GM19240 (cell line): ENCODE results near the gene UBAC1.
"Not testable (repeated sequence)": the region's sequence is repeated elsewhere in the genome, so short reads cannot be mapped to it uniquely, and the experiment has no call there.

Experiments
- DNase-seq: peaks from one replicate; pipeline ENCODE4 v3.0.0; 2011; ENCODE audit warnings: low spot score; ENCODE audit not compliant: insufficient read length

Gene UBAC1

DNA sequence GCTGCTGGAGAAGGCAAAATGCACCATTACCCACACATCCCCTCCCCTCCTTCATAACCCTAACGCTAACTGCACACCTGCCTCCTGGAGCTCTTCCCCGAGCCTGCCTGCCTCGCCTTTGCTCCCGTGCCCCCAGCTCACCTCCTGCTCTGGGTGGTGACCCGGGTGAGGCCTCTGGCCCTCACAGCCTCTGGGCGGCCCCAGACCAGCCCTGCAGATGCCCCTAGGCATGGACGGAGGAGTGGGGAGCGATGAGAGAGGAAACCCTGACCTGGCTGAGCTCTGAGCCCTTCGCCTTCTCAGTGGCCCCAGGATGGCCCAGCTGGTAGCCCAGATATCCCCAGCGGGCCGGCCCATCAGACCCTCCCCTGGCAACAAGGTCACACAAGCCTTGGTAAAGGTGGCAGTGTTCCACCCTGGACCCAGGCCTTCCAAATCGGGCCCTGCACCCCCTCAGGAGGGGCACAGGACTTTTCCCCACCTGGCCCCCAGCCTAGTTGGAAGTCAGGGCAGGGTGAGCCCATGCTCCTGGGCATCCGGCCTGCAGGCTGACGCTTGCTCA lies 39.3 kb downstream of the UBAC1 start:
- DNase-seq: no peak

DNA sequence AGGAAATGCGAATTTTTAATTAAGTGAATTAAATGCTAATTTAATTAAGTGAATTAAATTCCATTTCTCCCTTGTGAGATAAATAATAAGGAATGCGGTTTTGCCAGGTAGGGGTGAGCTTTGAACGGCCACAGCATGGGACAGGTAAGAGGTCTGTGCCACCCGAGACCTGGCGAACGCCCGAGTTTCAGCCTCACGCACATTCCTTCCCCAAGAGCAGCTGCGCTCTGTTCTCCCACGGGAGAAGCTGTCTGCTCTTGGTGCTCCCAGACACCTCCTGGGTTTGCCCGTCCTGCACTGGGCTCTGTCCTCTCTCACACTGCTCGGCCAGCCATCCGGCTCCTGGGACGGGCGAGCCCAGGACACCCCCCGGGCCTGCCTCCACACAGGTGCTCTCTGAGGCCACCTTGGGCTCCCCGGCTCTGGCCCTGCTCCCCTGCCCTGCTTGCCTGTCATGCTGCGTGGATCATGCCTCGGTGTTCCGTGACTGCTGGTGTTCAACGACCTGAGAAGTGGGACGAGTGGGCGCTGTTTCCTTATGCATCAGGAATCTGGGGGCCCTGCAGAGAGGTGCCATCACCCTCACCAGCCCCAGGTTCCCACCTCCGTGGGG lies 40.1 kb downstream of the UBAC1 start:
- DNase-seq: no peak

DNA sequence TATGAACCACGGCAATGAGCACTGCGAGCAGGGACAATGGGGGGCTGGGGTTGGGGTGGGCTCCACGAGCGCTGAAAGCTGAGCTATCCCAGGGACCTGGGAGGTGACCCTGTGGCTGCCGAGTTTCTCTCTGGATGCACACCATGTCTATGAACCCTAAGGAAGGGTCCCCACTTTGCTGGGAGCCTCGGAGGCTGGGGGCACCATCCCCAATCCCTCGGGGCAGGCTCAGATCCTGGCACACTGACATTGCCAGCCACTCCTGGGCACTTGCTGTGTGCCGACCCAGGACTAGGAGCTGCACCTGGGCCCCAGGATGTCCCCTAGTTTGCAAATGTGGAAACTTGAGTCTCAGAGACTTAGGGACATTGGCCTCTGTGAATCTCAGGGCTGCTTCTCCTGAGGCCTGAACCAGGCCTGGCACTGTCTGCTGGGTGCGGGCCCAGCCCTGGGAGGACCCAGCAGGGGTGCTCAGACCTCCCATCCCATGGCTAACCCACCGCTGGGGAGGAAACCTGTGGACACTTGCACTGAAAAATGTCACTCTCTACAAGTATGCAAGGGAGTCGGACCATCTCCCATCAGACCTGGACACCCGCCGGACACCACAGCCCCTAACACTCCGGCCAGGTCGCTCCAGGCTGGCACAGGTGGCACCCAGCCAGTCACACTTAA lies 40.8 kb downstream of the UBAC1 start:
- DNase-seq: no peak

DNA sequence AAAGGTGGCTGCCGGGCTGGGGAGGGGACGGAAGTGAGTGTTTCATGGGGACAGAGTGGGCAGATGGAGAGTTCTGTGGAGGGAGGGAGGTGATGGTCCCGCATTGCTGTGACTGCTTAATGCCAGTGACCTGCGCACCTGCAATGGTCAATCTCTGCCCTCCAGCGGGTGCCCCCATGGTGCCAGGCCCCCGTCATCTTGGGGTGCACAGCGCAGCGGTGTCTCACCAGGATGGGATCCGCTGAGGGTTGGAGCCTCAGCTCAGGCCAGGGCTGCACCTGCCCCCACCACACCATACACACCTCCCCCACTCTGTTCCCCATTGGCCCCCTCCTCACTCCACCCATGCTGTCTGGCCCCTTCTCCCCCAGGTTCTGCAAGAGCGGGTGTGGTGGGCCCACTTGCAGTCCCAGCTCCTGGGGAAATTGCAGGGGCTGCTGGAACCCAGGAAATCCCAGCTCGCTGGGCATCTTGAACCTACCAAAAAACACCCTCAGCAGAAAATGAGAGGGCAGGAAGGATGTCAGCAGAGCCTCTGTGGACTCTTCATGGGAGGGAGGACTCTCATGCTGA lies 41.8 kb downstream of the UBAC1 start:
- DNase-seq: no peak

DNA sequence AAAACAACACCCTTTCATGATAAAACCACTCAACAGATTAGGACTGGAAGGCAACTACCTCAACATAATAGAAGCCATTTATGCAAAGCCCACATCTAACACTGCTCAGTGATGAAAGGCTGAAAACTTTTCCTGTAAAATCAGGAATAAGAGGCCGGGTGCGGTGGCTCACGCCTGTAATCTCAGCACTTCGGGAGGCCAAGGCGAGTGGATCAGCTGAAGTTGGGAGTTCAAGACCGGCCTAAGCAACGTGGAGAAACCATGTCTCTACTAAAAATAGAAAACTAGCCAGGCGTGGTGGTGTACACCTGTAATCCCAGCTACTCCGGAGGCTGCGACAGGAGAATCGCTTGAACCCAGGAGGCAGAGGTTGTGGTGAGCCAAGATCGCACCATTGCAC lies 44.9 kb downstream of the UBAC1 start:
- not testable (repeated sequence) for DNase-seq

DNA sequence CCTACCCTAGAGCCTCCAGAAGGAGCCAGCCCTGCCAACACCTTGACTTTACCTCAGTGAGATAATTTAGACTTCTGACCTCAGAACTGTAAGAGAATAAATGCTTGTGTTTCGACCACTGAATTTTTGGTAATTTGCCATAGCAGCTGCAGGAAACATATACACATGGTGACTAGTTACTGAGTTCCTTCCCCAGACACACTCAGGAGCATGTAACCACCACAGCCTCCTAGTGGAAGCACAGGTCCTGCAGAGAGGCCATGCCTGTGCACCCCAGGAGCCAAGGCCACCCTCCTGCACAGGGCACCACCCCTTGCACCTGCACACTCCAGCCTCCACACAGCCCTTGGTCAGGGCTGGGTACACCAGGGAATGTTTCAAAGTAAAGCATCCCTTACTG lies 46.3 kb downstream of the UBAC1 start:
- DNase-seq: no peak

DNA sequence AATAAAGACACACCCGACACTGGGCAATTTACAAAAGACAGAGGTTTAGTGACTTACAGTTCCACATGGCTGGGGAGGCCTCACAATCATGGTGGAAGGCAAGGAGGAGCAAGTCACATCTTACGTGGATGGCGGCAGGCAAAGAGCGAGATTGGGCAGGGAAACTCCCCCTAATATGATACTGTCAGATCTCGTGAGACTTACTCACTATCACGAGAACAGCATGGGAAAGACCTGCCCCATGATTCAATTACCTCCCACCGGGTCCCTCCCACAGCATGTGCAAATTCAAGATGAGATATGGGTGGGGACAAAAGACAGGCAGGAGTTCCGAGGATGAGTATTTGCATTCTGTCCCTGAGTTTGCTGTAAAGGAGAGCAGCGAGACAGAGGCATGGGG lies 49.9 kb downstream of the UBAC1 start:
- not testable (repeated sequence) for DNase-seq

DNA sequence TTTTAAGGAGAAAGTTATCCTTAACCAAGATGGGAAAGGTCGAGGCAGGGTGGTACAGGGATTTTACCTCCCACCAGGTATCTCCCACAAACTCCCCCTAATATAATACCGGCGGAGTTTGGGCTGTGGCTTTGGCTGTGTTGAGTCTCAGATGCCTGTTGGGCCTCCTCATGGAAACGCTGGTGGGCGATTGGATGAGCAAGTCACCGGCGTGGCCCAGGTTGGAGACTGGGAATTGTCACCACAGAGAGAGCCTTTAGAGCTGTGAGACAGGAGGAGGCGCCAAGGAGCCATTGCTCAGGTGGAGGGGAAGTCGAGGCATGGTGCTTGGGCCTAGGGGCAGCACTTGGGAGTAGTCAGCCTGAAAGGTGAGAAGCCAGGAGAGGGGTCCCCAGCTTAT lies 50.4 kb downstream of the UBAC1 start:
- DNase-seq: no peak

DNA sequence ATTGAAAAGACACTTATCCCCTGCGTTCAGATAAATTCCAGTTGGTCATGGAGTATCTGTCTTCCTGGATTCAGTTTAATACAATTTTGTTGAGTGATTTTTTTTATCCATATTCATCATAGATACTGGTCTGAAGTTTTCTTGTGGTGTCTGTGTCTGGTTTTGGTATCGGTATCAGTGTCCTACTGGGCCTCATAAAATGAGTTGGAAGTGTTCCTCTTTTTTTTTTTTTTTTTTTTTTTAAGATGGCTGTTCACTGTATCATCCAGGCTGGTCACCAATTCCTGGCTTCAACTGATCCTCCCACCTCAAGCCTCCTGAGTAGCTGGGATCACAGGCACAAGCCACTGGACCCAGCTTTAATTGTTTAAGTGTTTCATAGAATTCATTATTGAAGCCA lies 51.0 kb downstream of the UBAC1 start:
- DNase-seq: no peak

DNA sequence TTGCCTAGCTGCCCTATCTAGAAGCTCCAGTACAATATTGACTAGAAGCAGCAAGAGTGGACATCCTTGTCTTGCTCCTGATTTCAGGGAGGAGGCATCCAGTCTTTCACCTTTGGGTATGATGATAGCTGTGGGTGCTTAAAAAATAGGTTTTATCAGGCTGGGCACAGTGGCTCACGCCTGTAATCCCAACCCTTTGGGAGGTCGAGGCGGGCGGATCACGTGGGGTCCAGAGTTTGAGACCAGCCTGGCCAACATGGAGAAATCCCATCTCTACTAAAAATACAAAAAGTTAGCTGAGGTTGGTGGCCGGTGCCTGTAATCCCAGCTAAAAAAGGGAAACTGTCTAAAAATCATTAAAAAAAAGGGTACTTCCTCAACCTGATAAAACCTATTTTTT lies 51.8 kb downstream of the UBAC1 start:
- no peak for DNase-seq

DNA sequence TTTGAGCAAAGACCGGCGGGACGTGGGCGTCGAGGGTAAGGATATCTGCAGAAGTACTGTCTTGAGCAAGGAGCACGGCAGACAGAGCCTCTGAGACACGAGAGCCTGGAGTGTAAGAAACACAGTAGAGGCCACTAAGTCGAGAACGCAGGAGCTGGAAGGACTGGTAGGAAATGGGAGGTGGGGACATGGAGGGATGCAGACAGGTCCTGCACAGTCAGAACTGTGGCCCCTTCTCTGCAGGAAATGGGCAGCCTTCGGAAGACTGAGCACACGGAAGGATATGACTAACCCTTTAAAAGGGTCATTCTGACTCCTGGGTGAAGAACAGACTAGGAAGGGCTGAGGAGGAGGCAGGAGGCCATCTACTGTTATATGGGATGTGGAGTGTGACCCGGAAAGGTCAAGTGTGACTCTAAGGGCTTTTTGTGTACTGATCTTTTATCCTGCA lies 52.4 kb downstream of the UBAC1 start:
- DNase-seq: no peak

DNA sequence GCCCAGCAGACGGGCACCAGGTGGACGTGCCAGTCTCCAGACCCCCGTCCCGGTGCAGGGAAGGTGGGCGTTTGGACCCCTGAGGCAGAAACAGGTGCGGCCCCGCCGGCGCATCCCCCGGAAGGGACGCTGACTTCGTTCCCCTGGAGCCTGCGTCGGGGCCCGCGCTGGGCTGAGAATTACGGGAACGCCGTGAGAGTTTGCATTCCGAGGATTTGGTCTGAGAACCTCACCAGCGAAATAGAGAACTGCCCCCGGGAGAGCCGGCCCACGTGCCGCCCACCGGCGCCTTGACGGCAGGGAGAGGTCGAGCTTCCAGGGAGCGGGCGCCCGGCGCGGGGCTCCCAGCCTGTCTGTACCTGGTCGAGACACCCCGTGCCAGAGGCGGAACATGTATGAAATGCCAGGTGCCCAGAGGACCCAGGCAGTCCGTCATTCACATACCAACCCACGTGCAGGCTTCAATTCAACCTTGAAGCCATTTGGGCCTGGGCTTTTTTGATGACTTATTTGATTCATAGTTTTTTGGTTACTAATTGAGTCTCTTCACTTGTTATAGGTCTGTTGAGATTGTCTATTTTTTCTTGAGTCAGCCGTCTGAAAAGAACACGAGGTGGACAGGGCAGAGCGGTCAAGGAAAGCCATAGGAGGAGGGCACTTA lies 53.0 kb downstream of the UBAC1 start:
- DNase-seq: no peak

DNA sequence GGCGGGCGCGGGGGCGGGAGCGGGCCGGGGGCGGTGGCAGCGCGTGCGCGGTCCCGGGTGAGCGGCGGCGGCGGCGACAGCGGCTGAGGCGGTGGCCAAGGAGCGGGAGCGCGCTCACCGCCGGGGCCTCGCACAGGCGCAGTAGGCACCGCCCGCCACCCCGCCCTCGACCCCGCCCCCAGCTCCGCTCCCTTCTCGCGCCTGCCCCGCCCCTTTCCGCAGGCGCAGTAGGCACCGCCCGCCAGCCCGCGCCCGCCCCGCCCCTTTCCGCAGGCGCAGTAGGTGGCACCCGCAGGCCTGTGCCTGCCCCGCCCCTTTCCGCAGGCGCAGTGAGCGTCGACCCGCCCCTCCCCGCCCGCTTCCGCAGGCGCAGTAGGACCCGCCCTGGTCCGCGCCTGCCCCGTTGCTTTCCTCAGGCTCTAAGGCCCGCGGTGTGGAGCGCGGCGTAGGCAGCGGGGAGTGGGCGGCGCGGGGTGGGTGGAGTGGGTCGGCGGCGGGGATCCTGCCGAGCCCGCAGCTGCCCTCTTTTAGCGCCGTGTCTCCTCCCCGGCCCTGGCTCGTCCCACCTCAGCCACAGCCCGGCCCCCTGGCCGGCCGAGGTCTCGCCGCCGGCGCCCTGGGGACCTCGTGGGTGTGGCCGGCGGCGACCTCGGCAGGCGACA lies 53.6 kb downstream of the UBAC1 start, which contains the start of gene CAMSAP1:
CAMSAP1 (minus strand) TSS at position 116 of the 662 bp plus-strand sequence. CDS start 387 bp downstream, outside the sequence.
- DNase-seq: peak; percentile 82

DNA sequence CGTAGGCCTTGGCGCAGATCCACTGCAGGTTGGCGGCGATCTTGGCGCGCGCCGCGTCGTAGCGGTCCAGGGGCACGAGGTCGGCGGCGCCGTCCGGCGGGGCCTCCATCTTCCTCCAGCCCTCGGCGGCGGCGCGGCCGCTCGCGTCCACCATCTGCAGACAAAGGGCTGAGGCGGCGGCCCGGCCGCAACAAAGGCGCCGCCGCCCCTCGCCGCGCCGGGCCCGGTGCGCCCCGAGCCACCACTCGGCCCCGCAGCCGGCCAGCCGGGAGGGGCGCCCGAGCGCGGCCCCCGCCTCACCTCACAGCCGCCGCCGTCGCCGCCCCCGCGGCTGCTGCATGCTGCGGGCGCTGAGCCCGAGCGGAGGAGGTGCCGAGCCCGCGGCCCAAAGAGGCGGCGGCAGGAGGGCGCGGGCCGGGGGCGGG lies 54.2 kb downstream of the UBAC1 start:
- DNase-seq: peak; percentile 22

DNA sequence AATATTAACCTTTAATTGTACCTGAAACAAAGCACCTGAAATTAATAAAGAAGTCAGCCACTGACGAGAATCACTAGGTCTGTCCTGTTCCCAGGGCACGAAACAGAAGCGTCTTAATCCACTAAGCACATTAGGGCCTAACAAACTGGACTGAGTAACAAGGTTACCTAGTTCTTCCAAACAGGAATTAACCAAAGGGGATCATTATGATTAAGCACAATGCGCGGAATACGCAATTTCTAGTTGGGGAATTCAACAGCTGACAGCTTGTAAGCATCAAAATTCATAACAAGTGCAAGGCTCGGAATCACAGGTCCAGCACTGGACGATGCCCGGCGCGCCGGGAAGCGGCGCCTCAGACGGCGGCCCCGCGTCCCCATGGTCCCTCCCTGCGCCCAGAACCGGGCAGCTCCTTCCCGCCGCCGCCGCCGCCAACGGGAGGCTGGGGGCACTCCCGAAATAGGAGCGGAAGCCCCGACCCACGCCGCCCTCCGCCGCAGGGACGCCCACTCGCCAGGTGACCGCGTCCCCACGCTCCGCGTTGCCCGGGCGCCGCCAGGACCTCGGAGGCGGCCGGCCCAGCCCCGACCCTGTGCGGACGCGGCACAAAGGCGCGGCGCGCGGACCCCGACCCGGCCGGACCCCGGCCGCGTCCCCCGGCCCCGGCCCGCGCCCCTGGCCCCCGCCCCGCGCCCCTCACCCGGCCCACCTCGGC lies 54.7 kb downstream of the UBAC1 start:
- DNase-seq: no peak

DNA sequence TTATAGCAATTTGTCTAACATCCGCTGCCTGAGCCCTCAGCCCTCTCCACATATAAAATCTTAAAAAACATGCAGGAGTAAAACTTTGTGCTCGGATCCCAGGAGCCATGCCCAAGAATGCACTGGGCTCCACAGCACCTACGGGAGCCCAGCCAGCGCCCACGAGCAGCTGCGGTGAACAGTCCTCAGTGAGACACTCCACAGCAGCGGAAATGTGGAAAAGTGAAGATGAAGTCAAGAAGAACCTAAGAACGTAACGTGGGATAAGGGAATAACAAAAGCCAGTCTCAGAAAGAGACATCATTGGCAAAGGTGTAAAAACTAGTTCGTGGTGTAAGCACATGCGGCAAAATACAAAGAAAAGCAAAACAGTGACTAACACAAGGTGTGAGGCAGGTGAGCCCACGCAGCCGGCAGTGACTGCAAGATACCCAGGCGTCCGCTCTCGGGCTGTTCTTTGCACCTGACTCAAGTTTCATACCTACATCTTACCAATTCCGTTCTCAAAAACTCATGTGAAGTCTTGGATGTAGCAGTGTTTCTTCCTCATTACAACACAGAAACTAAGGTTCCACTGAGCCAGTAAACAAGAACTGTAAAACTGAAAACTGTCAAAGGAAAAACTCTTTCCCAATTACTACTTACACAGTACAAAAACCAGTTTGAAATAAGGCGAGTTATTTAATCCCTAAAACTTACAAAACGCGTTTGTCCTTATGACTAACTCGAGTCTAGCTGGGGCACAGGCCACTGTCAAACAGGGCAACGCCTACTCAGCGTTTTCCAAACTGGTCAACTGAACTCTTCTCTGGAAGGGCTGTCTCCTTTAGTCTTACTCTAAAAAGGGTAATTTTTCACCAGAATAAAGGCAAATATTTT lies 55.6 kb downstream of the UBAC1 start:
- DNase-seq: no peak

DNA sequence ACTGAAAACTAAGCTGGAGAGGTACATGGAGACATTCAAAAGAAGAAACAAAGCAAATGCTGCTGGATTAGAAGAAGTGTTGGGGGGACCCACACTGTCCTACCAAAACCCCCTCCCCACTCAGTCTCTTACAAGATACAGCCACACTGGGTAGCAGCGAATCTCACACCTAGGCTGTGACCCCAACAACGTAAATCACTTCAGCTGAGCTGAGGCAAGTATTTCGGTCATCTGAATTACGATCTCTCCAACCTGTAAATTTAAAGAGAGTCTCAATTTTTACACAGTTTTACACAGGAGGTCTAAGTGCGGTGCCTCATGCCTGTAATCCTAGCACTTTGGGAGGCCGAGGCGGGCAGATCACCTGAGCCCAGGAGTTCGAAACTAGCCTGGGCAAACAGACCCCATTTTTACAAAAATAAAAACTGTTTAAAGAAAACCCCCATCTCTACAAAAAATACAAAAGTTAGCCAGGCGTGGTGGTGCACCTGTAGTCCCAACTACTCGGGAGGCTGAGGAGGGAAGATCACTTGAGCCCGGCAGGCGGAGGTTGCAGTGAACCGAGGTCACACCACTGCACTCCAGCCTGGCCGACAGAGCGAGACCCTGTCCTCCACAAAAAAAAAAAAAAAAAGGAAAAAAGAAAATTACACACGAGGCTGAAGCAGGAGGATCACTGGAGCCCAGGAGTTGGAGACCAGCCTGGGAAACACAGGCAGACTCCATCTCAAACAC lies 57.2 kb downstream of the UBAC1 start:
- no peak for DNase-seq

DNA sequence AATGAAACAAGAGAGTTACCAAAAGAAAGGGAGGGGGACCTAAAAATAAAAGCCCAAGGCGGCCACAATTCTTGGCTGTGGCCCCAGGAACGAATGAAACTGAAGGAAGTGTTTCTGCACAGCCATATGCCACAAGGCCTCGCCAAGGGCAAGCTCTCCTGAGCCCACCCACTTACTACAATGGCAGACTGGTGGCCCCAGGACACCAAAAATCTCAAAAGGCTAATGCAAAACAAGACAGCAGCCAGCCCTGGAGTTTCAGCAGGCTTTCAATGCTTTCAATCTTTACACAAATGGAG lies 57.9 kb downstream of the UBAC1 start:
- no peak for DNase-seq

DNA sequence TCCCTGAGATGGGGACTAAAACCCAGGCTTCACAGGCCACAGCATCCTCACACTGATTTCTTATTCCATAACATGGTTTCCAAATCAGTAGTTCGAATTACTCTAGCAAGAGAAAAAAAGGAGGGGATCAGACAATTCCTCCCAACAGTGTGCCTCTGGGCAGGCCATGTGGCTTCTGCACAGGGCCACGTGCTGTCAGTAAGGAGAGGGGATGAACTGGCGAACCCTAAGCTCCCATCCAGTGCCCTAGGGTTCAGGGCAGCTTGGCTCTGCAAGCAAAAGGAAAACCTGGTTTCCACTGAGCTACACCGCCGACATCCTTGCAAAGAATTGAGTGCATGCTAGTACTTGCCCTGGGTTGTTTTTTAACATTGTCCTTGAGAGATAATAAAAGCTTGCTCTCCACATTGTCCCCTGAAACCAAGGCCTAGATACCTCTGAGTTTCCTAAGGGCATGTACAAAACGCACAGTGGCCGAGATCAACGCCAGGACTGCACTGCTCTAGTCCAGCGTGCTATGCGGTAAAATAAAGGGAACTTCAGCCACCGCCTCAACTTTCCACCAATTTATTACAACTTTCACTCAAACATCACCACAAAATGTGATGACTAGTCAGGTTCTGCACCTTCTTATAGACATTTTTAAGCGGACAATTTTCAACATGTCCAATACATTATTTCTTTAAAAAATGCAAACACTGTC lies 58.4 kb downstream of the UBAC1 start:
- no peak for DNase-seq
